HCT116 (cell line): ENCODE results near the gene SCT. TPM values are rescaled to one million over a fixed set of nuclear protein-coding genes. Genes with fewer than 3 reads are reported as not detected.

ENCODE experiments used
- ATAC-seq: fragments of 200-7000 bp; cut with Tn5 transposase; 2 replicates; pipeline ENCODE4 v1.9.1; 2020; ENCODE audit warnings: mild to moderate bottlenecking, moderate library complexity
- BruUV-seq: library from RNA; stranded (reverse); fragments of 400-500 nt; replicated peaks from 2 replicates; lab custom pipeline; 2021; lab: Mats Ljungman, UMichigan
- CTCF ChIA-PET: fragments of 300-600 bp; sonication (Branson Sonifier 250); formaldehyde crosslinking; loops from one replicate; lab custom pipeline; 2021; ENCODE audit warnings: antibody characterized with exemption; lab: Charles Lee
- POLR2A ChIA-PET: fragments of 300-600, 350-600 bp; sonication (Branson Sonifier 250); formaldehyde crosslinking; loops from one replicate; lab custom pipeline; 2021; ENCODE audit warnings: antibody characterized with exemption; lab: Charles Lee
- RAD21 ChIA-PET, 2 experiments: fragments of 300-600 bp; sonication (Branson Sonifier 250); formaldehyde crosslinking; loops; one replicate each; lab custom pipeline; 2023; ENCODE audit warnings: low total read pairs in 2 of 2; ENCODE audit not compliant: uncharacterized antibody in 2 of 2, unreplicated experiment in 2 of 2, low non-redundant PET in 1 of 2; lab: Charles Lee
- DNase-seq: peaks from one replicate; pipeline ENCODE4 v3.0.0-alpha.2; 2010; ENCODE audit warnings: low read depth, low spot score
- H2AFZ ChIP-seq: fragments of 200-600 bp; shearing (Covaris generic), sonication (generic); 2 replicates; pipeline ENCODE4 v1.6.1; 2017; ENCODE audit warnings: low read depth, mixed run types, mixed read lengths, antibody characterized with exemption, low read length; ENCODE audit not compliant: poor library complexity, severe bottlenecking
- H3K27ac ChIP-seq: 2 replicates; pipeline ENCODE4 v1.5.1; 2012; ENCODE audit warnings: low read depth, low read length
- H3K27me3 ChIP-seq: fragments of 200-600 bp; sonication (generic); 2 replicates; pipeline ENCODE4 v1.6.1; 2016; ENCODE audit warnings: mixed run types, low read length, mixed read lengths; ENCODE audit not compliant: insufficient read depth
- H3K36me3 ChIP-seq, 2 experiments: fragments of 200-500 bp in 1 of 2; fragments of 200-600 bp in 1 of 2; sonication (Bioruptor generic) in 1 of 2; sonication (generic) in 1 of 2; 2 replicates each; pipeline versions ENCODE4 v1.5.1 to v1.6.1; 2014 to 2016; ENCODE audit warnings: low read length in 2 of 2, inconsistent platforms in 1 of 2, mixed read lengths in 1 of 2, mixed run types in 1 of 2; ENCODE audit not compliant: insufficient read depth in 2 of 2, control insufficient read depth in 1 of 2
- H3K4me1 ChIP-seq, 2 experiments: fragments of 200-600 bp in 1 of 2; sonication (generic) in 1 of 2; 2 replicates each; pipeline versions ENCODE4 v1.5.1 to v1.6.1; 2012 to 2017; ENCODE audit warnings: low read length in 2 of 2, inconsistent platforms in 1 of 2, mild to moderate bottlenecking in 1 of 2, mixed read lengths in 1 of 2, mixed run types in 1 of 2, moderate library complexity in 1 of 2; ENCODE audit not compliant: insufficient read depth in 2 of 2, control insufficient read depth in 1 of 2
- H3K4me2 ChIP-seq: fragments of 200-600 bp; sonication (generic); 2 replicates; pipeline ENCODE4 v1.6.1; 2017; ENCODE audit warnings: mixed run types, low read length, mixed read lengths
- H3K4me3 ChIP-seq, 2 experiments: fragments of 200-600 bp in 1 of 2; sonication (generic) in 1 of 2; replicated peaks in 1 of 2; 2 replicates each; pipeline ENCODE4 v1.5.1; 2011 to 2016; ENCODE audit warnings: low read length in 2 of 2, control low read depth in 1 of 2, low read depth in 1 of 2, mild to moderate bottlenecking in 1 of 2, mixed read lengths in 1 of 2, mixed run types in 1 of 2
- H3K79me2 ChIP-seq: fragments of 200-600 bp; sonication (generic); 2 replicates; pipeline ENCODE4 v1.6.1; 2017; ENCODE audit warnings: mild to moderate bottlenecking, mixed run types, low read length, moderate library complexity, mixed read lengths; ENCODE audit not compliant: insufficient read depth
- H3K9ac ChIP-seq: fragments of 200-600 bp; sonication (generic); 2 replicates; pipeline ENCODE4 v1.6.1; 2016; ENCODE audit warnings: low read length, mixed read lengths
- H3K9me2 ChIP-seq: fragments of 200-600 bp; sonication (generic), shearing (Covaris generic); 2 replicates; pipeline ENCODE4 v1.6.1; 2017; ENCODE audit warnings: mixed run types, mild to moderate bottlenecking, moderate library complexity; ENCODE audit not compliant: insufficient read depth
- H3K9me3 ChIP-seq, 2 experiments: fragments of 200-500 bp in 1 of 2; fragments of 200-600 bp in 1 of 2; sonication (Bioruptor generic) in 1 of 2; sonication (generic) in 1 of 2; 2 replicates each; pipeline ENCODE4 v1.6.1; 2014 to 2017; ENCODE audit warnings: low read length in 2 of 2, mixed read lengths in 2 of 2, inconsistent platforms in 1 of 2, low read depth in 1 of 2, mild to moderate bottlenecking in 1 of 2, mixed run types in 1 of 2, moderate library complexity in 1 of 2; ENCODE audit not compliant: control insufficient read depth in 1 of 2, insufficient read depth in 1 of 2
- H4K20me1 ChIP-seq: fragments of 200-600 bp; sonication (generic), shearing (Covaris generic); 2 replicates; pipeline ENCODE4 v1.6.1; 2017; ENCODE audit warnings: mixed run types, mild to moderate bottlenecking, moderate library complexity; ENCODE audit not compliant: insufficient read depth
- CBX3 ChIP-seq: IDR thresholded peaks from 2 replicates; pipeline ENCODE4 v1.6.1; 2012; ENCODE audit warnings: low read depth
- CEBPB ChIP-seq: IDR thresholded peaks from 2 replicates; pipeline ENCODE4 v1.6.1; 2012; ENCODE audit warnings: low read depth
- CTCF ChIP-seq, 3 experiments: fragments of 200-600 bp in 1 of 3; sonication (generic) in 1 of 3; IDR thresholded peaks in 2 of 3; conservative IDR thresholded peaks in 1 of 3; 2 replicates each; pipeline ENCODE4 v1.5.1; 2012 to 2017; ENCODE audit warnings: low read depth in 2 of 3, low read length in 2 of 3, antibody characterized with exemption in 1 of 3, borderline replicate concordance in 1 of 3, control low read depth in 1 of 3, mild to moderate bottlenecking in 1 of 3, mixed read lengths in 1 of 3, mixed run types in 1 of 3, moderate library complexity in 1 of 3; ENCODE audit not compliant: insufficient read depth in 1 of 3
- ELF1 ChIP-seq: IDR thresholded peaks from 2 replicates; pipeline ENCODE4 v1.6.1; 2012; ENCODE audit warnings: low read depth, borderline replicate concordance
- EZH2phosphoT487 ChIP-seq: fragments of 200-600 bp; IDR thresholded peaks from 2 replicates; pipeline ENCODE4 v1.6.1; 2018; ENCODE audit warnings: antibody characterized with exemption, borderline replicate concordance
- FOSL1 ChIP-seq: IDR thresholded peaks from 2 replicates; pipeline ENCODE4 v1.6.1; 2012; ENCODE audit warnings: low read depth
- JUND ChIP-seq: IDR thresholded peaks from 2 replicates; pipeline ENCODE4 v1.6.1; 2012
- POLR2A ChIP-seq: IDR thresholded peaks from 2 replicates; pipeline ENCODE4 v1.7.0; 2011; ENCODE audit warnings: borderline replicate concordance; ENCODE audit not compliant: insufficient read depth, insufficient read length; ENCODE audit errors: extremely low read depth
- POLR2AphosphoS5 ChIP-seq: IDR thresholded peaks from 2 replicates; pipeline ENCODE4 v1.6.1; 2011; ENCODE audit warnings: mild to moderate bottlenecking, low read depth, low read length, moderate library complexity
- RAD21 ChIP-seq: IDR thresholded peaks from 2 replicates; pipeline ENCODE4 v1.6.1; 2012; ENCODE audit warnings: low read depth, mild to moderate bottlenecking
- REST ChIP-seq: IDR thresholded peaks from 2 replicates; pipeline ENCODE4 v1.6.1; 2012; ENCODE audit warnings: low read depth
- SRF ChIP-seq: IDR thresholded peaks from 2 replicates; pipeline ENCODE4 v1.6.1; 2012; ENCODE audit warnings: low read depth
- TCF7L2 ChIP-seq: IDR thresholded peaks from 2 replicates; pipeline ENCODE4 v1.7.0; 2011; ENCODE audit warnings: borderline replicate concordance, inconsistent platforms; ENCODE audit not compliant: insufficient read depth, insufficient read length; ENCODE audit errors: extremely low read depth
- ZBTB33 ChIP-seq: IDR thresholded peaks from 2 replicates; pipeline ENCODE4 v1.6.1; 2011; ENCODE audit warnings: mild to moderate bottlenecking, low read length, moderate library complexity; ENCODE audit not compliant: insufficient replicate concordance; ENCODE audit errors: extremely low read depth
- ZFX ChIP-seq: fragments of 450-650 bp; IDR thresholded peaks from 2 replicates; pipeline ENCODE4 v1.6.1; 2017
- ZNF274 ChIP-seq: fragments of 200-500 bp; sonication (Bioruptor generic); IDR thresholded peaks from 2 replicates; pipeline ENCODE4 v1.6.1; 2014; ENCODE audit warnings: mild to moderate bottlenecking, low read depth, low read length, inconsistent platforms
- intact Hi-C: fragments of 100-400 bp; cut with micrococcal nuclease; formaldehyde crosslinking; loops from 2 replicates; pipeline ENCODE4 v1.10.0; 2022
- total RNA-seq: library from RNA; stranded (reverse); gene quantifications from one replicate; pipeline ENCODE4 v1.2.1, GENCODE V29; 2021; ENCODE audit not compliant: unreplicated experiment

SCT gene
- total RNA-seq, 1 experiment from 2014 or later: not detected

- Histone ChIP-seq H4K20me1 (no peaks in the 10 kb centered on the region), H3K79me2 (peaks cover 83% of the 10 kb centered on the region), H3K4me1 (peaks cover 0 to 8% of the 10 kb centered on the region in 2 experiments; a peak in 2 of 4 replicates), H3K4me3 (no peak overlapping the region), H3K27me3 (no peaks in the 10 kb centered on the region), H2AFZ (no peak overlapping the region), H3K9me2 (no peaks in the 10 kb centered on the region), H3K9me3 (no peaks in the 10 kb centered on the region), H3K4me2 (no peak overlapping the region), H3K9ac (no peak overlapping the region), H3K27ac (no peak overlapping the region), H3K36me3 (peaks cover 49 to 65% of the 10 kb centered on the region in 2 experiments)
- CTCF ChIA-PET: no interaction called here
- POLR2A ChIA-PET: no interaction called here
- ATAC-seq: no peak
- RAD21 ChIA-PET: no interaction called here
- no TSS peak for BruUV-seq
- no peak for TF ChIP-seq POLR2A
- no peak for TF ChIP-seq JUND
- no peak for TF ChIP-seq FOSL1
- no peak for TF ChIP-seq ELF1
- no peak for TF ChIP-seq RAD21
- TF ChIP-seq TCF7L2: no peak
- TF ChIP-seq EZH2phosphoT487: no peak
- TF ChIP-seq ZFX: no peak
- no peak for TF ChIP-seq CEBPB
- no peak for TF ChIP-seq SRF
- TF ChIP-seq CBX3: no peak
- no peak for TF ChIP-seq CTCF (IDR thresholded peaks at IDR 0.05 in 2 of 3, conservative IDR thresholded peaks at IDR 0.05 in 1 of 3; ENCODE audit: borderline replicate concordance in 1 of 3, insufficient read depth in 1 of 3, low read depth in 2 of 3, low read length in 2 of 3)
- no peak for TF ChIP-seq REST
- TF ChIP-seq POLR2AphosphoS5: no peak
- TF ChIP-seq ZBTB33: no peak
- TF ChIP-seq ZNF274: no peak
- intact Hi-C loops: no loop called here
- no peak for DNase-seq
These were observed 37.2 kb downstream of the SCT start for GRCh38 chr11:589798-590197.
